ENCODE results near the gene RNF141.

The RNF141 gene

GRCh38 chr11:10520562-10520961 lies 20.4 kb downstream of the RNF141 start:
- H3K4me3 Mint-ChIP-seq = no peak overlapping the region
- no peaks in the 10 kb centered on the region for H3K4me1 Mint-ChIP-seq (ENCODE audit: low read depth)
- no peaks in the 10 kb centered on the region for H3K9me3 Mint-ChIP-seq
- H3K36me3 Mint-ChIP-seq (ENCODE audit: low read depth) = peaks cover 47% of the 10 kb centered on the region
- no peak overlapping the region for H3K27ac Mint-ChIP-seq
- H3K27me3 Mint-ChIP-seq = no peaks in the 10 kb centered on the region

GRCh38 chr11:10519630-10520029 lies 21.4 kb downstream of the RNF141 start:
- Mint-ChIP-seq H3K9me3 (no peaks in the 10 kb centered on the region), H3K4me1 (ENCODE audit: low read depth) (no peaks in the 10 kb centered on the region), H3K27ac (no peak overlapping the region), H3K4me3 (no peak overlapping the region), H3K27me3 (no peaks in the 10 kb centered on the region), H3K36me3 (ENCODE audit: low read depth) (peaks cover 44% of the 10 kb centered on the region)

GRCh38 chr11:10518891-10519290 lies 22.1 kb downstream of the RNF141 start:
- Mint-ChIP-seq H3K36me3 (ENCODE audit: low read depth) (peaks cover 44% of the 10 kb centered on the region), H3K4me3 (no peak overlapping the region), H3K4me1 (ENCODE audit: low read depth) (peaks cover 3% of the 10 kb centered on the region), H3K27ac (no peak overlapping the region), H3K27me3 (no peaks in the 10 kb centered on the region), H3K9me3 (no peaks in the 10 kb centered on the region)

GRCh38 chr11:10518123-10518522 lies 22.9 kb downstream of the RNF141 start:
- Mint-ChIP-seq H3K27me3 (no peaks in the 10 kb centered on the region), H3K4me1 (ENCODE audit: low read depth) (peaks cover 5% of the 10 kb centered on the region), H3K4me3 (no peak overlapping the region), H3K9me3 (no peaks in the 10 kb centered on the region), H3K27ac (no peak overlapping the region), H3K36me3 (ENCODE audit: low read depth) (peaks cover 39% of the 10 kb centered on the region)

DNA sequence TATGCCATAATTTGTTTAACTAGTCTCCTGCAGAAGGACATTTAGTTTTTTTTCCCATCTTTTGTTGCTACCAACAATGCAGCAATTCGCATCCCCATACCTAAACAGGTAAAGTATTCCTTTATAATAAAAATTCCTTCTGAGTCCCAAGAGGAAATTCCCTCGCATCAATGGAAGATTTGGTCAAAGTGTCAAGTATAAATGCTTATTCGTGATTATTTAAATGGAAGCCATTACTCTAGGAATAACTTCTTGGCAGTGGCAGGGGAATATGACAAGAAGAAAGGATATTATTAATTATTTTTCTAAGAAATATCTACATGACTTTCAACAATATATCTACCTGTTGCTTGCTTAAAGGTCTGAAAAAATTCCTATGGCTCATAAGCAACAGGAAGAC lies 25.6 kb downstream of the RNF141 start:
- Mint-ChIP-seq H3K4me3 (no peak overlapping the region), H3K9me3 (no peaks in the 10 kb centered on the region), H3K36me3 (ENCODE audit: low read depth) (peaks cover 45% of the 10 kb centered on the region), H3K27ac (no peak overlapping the region), H3K4me1 (ENCODE audit: low read depth) (peaks cover 14% of the 10 kb centered on the region), H3K27me3 (no peaks in the 10 kb centered on the region)

DNA sequence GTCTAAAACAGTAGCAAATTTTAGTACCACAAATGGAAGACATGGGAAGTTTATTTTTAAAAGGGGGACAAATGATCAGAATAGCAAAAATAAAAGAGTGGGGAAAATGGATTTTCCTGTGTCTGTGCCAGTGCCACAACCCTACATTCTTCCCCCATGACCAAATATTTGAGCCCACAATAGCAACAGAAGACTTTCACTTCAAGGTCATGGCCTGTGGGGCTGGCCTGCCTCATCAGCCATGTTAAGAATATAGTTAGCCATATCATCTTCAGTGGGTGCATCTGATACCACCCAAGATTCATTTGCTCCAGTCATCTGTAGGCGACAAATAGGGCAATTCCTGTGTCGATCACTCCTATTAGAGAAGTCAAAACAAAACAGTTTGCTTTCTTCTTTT lies 26.3 kb downstream of the RNF141 start:
- H3K27me3 Mint-ChIP-seq = no peaks in the 10 kb centered on the region
- H3K9me3 Mint-ChIP-seq = no peaks in the 10 kb centered on the region
- H3K4me1 Mint-ChIP-seq (ENCODE audit: low read depth) = peaks cover 14% of the 10 kb centered on the region
- peaks cover 43% of the 10 kb centered on the region for H3K36me3 Mint-ChIP-seq (ENCODE audit: low read depth)
- peak overlapping the region; percentile 21 for H3K27ac Mint-ChIP-seq
- no peak overlapping the region for H3K4me3 Mint-ChIP-seq

DNA sequence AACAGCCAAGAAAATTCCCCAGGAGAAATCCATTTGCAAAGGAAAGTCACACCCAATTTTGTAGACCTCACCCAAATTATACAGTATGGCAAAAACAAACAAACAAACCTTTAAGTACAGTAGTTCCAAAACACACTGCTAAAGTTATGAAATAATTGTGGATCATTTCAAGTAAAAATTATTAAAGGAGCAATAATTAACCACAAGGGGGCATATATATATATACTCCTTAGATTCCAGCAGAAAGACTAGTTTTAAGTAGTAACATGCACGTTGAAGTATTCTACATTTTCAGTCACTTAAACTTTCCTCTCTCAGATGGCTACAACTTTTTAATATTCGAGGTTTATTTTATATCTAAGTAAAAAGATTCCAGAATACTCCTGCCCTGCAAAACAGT lies 26.8 kb downstream of the RNF141 start:
- Mint-ChIP-seq H3K9me3 (no peaks in the 10 kb centered on the region), H3K4me1 (ENCODE audit: low read depth) (peaks cover 14% of the 10 kb centered on the region), H3K36me3 (ENCODE audit: low read depth) (peaks cover 43% of the 10 kb centered on the region), H3K27me3 (no peaks in the 10 kb centered on the region), H3K27ac (no peak overlapping the region), H3K4me3 (no peak overlapping the region)

DNA sequence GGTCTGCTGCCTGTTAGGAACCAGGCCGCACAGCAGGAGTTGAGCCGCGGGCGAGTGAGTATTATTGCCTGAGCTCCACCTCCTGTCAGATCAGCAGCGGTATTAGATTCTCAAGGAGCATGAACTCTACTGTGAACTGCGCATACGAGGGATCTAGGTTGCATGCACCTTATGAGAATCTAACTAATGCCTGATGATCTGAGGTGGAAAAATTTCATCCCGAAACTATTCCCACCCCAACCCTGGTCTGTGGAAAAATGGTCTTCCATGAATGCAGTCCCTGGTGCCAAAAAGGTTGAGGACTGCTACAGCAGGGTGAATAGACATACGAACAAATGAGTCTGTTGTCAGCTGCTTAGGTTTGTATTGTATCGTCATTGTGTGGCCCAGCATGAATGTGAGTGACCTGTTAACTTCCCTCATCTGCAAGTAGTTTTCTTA lies 29.8 kb downstream of the RNF141 start:
- Mint-ChIP-seq H3K9me3 (no peaks in the 10 kb centered on the region), H3K4me1 (ENCODE audit: low read depth) (peaks cover 14% of the 10 kb centered on the region), H3K27ac (no peak overlapping the region), H3K27me3 (no peaks in the 10 kb centered on the region), H3K36me3 (ENCODE audit: low read depth) (peaks cover 39% of the 10 kb centered on the region), H3K4me3 (no peak overlapping the region)

- Mint-ChIP-seq H3K9me3 (no peaks in the 10 kb centered on the region), H3K27ac (no peak overlapping the region), H3K27me3 (no peaks in the 10 kb centered on the region), H3K4me3 (no peak overlapping the region), H3K4me1 (ENCODE audit: low read depth) (peaks cover 3% of the 10 kb centered on the region), H3K36me3 (ENCODE audit: low read depth) (peaks cover 31% of the 10 kb centered on the region)
Measured at GRCh38 chr11:10506008-10506370, 35.0 kb downstream of the RNF141 start.

GRCh38 chr11:10505278-10506007 lies 35.5 kb downstream of the RNF141 start:
- no peaks in the 10 kb centered on the region for H3K27me3 Mint-ChIP-seq
- no peak overlapping the region for H3K4me3 Mint-ChIP-seq
- H3K27ac Mint-ChIP-seq = no peak overlapping the region
- H3K4me1 Mint-ChIP-seq (ENCODE audit: low read depth) = peaks cover 3% of the 10 kb centered on the region
- H3K36me3 Mint-ChIP-seq (ENCODE audit: low read depth) = peaks cover 31% of the 10 kb centered on the region
- no peaks in the 10 kb centered on the region for H3K9me3 Mint-ChIP-seq

GRCh38 chr11:10504490-10504889 lies 36.5 kb downstream of the RNF141 start:
- Mint-ChIP-seq H3K4me3 (no peak overlapping the region), H3K36me3 (ENCODE audit: low read depth) (peaks cover 35% of the 10 kb centered on the region), H3K9me3 (no peaks in the 10 kb centered on the region), H3K27ac (no peak overlapping the region), H3K4me1 (ENCODE audit: low read depth) (peaks cover 3% of the 10 kb centered on the region), H3K27me3 (no peaks in the 10 kb centered on the region)

- H3K27me3 Mint-ChIP-seq = no peaks in the 10 kb centered on the region
- peaks cover 3% of the 10 kb centered on the region for H3K4me1 Mint-ChIP-seq (ENCODE audit: low read depth)
- H3K9me3 Mint-ChIP-seq = no peaks in the 10 kb centered on the region
- H3K27ac Mint-ChIP-seq = no peak overlapping the region
- H3K36me3 Mint-ChIP-seq (ENCODE audit: low read depth) = peaks cover 35% of the 10 kb centered on the region
- no peak overlapping the region for H3K4me3 Mint-ChIP-seq
Measured at GRCh38 chr11:10503777-10504480, 37.1 kb downstream of the RNF141 start.

DNA sequence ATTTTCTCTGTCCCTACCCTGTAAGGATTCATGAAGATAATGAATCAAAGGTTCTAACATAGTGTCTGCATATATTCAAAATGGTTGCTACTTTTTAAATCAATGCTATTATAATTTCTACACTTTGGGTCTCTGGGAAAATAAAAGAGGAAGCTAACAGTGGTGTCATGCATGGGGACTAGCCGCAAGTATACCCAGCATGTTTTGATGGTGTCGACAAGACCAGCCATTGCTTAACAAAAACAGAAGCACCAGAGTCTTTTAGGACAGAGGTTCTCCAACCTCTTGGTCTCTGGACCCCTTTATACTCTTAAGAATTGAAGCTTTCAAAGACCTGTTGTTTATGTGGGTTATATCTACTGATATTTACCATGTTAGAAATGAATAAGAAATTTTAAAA lies 37.8 kb downstream of the RNF141 start:
- no peaks in the 10 kb centered on the region for H3K27me3 Mint-ChIP-seq
- H3K4me3 Mint-ChIP-seq = no peak overlapping the region
- H3K4me1 Mint-ChIP-seq (ENCODE audit: low read depth) = peaks cover 3% of the 10 kb centered on the region
- H3K9me3 Mint-ChIP-seq = no peaks in the 10 kb centered on the region
- H3K27ac Mint-ChIP-seq = no peak overlapping the region
- peaks cover 35% of the 10 kb centered on the region for H3K36me3 Mint-ChIP-seq (ENCODE audit: low read depth)

DNA sequence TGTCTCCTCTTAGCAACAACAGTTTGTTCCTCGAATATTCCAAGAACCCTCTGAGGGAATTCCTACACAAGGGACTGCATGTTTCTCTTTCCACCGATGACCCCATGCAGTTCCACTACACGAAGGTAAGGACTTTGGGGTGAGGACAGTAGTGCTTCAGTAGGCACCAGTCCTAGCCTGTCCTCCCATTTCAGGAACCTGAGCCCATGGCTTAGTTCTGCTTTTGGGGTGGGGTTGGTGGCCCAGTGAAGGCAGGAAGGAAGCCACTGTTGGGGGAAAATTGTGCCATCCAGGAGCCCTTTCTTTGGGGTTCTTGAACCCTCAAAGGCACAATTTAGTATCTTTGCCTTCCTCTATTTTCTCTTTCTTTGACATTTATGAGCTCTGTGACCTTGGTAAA lies 38.2 kb downstream of the RNF141 start:
- Mint-ChIP-seq H3K4me3 (no peak overlapping the region), H3K36me3 (ENCODE audit: low read depth) (peaks cover 35% of the 10 kb centered on the region), H3K27ac (peak overlapping the region; percentile 56), H3K4me1 (ENCODE audit: low read depth) (peaks cover 3% of the 10 kb centered on the region), H3K27me3 (no peaks in the 10 kb centered on the region), H3K9me3 (no peaks in the 10 kb centered on the region)

DNA sequence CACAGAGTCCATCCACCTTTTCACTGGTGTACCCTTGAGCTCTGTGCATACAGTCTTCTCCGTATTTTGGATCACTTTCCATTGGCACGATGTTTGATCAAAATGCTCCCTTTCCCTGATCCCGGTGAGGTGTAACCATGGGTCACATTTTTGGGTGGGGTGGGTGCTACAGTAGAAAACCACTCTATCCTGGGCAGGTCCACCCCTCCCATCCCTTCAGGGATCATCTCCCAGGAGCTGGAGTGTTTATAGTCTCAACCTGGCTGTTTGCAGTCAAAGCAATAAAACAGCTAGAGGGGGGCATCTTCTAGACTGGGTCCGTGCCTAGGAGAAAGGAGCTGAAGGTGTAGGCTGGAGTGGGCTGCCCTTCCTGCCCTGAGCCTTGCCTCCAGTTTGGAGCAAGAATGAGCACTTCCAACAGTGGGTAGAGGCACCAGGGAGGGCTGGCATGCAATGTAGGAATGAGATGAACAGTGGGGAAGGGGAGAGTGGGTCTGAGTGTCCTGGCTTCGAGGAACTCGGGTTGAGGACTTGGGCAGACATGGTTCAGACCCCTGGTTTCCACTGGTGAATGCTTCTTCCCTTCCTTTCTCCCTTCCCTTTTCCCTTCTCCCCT lies 38.8 kb downstream of the RNF141 start:
- Mint-ChIP-seq H3K4me3 (no peak overlapping the region), H3K4me1 (ENCODE audit: low read depth) (peaks cover 3% of the 10 kb centered on the region), H3K27ac (peak overlapping the region; percentile 56)

More for the DNA sequence above, 38.8 kb downstream of the RNF141 start:
- Mint-ChIP-seq H3K9me3 (no peaks in the 10 kb centered on the region), H3K36me3 (ENCODE audit: low read depth) (peaks cover 33% of the 10 kb centered on the region), H3K27me3 (no peaks in the 10 kb centered on the region)

Measured in stimulated activated naive CD8-positive, alpha-beta T cell treated with anti-CD3 and anti-CD28 coated beads, Interleukin-15, Interleukin-2, amounts not matched to agents 100 ng/mL and 50 ng/mL, for 24 hours (primary cell).